HG03135 (cell line): ENCODE data around the gene CSTPP1.

ENCODE experiments used
- ATAC-seq: cut with Tn5 transposase; IDR thresholded peaks from one replicate; pipeline ENCODE4 v1.9.1; 2021; ENCODE audit warnings: mild to moderate bottlenecking, moderate library complexity; ENCODE audit not compliant: unreplicated experiment

Gene CSTPP1

DNA sequence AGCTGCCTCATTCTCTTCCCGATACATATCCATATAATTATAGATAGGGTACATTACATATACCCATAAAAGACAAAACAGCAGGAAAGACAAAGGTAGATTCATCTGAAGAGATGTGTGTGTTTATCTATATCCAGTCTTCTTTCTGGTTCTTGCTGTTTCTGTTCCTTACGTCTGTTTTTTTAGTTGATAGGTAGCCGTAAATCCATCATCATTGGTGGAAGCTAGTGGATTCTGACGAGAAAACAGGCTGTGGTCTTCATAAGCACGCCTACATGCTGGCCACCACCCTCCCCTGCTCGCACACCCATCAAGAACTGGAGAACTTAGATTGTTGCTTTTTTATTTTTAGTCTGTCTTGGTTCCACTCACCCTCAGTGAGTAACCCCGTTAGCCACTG lies 188.5 kb downstream of the CSTPP1 start:
- ATAC-seq: no peak

DNA sequence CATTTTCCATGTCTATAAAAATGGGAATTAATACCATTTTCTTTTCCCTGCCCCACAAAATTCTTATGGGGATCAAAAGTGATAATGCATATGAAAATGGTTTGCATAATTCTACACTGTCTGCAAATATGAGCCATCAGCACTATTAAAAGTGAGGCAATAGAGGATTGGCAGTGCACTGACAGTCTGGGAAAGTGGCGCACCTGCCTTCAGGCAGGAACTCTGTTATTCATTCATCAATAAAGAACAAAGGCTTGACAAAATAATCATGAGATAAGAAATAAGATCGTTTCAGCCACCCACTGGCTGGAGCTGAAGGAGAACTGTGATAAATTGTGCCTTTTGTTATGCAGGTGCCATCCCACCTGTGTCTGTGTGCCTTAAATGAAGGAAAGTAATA lies 190.7 kb downstream of the CSTPP1 start:
- ATAC-seq: no peak

DNA sequence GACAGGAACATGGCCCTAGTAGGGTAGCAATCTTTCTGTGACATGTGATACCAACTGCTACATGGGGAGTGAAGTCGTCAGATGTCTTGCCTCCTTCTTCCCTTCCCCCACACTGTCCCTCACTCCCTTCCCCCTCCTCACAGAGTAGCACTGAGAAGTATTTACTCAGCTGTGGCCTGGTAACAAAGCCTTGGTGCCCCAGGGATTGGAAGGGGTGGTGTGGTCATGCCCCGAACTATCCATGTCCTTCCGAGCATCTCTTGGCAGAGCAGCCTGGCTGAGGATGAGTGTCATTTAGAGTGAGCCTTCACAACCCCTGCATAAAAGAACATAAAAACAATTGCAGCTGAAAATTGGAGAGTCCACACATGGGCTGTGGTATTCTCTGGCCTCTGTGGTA lies 194.0 kb downstream of the CSTPP1 start:
- no peak for ATAC-seq

DNA sequence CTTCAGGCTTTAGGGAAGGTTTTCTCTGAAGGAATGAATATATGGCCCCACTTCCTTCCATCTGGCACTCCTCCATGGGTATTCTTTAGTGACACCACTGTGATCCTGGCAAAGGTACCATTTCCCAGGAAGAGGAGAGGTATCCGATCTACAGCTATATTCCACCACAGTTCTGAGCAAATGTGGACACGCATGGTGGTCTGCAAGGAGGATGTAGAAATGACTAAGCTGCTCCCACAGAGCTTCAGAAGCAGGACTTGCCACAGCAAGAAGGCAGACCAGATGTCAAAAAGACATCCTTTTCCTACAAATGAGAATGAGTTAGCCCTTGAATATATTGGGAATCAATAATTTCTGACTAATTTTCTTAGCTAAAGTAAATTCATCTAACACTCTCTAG lies 194.6 kb downstream of the CSTPP1 start:
- ATAC-seq: no peak

DNA sequence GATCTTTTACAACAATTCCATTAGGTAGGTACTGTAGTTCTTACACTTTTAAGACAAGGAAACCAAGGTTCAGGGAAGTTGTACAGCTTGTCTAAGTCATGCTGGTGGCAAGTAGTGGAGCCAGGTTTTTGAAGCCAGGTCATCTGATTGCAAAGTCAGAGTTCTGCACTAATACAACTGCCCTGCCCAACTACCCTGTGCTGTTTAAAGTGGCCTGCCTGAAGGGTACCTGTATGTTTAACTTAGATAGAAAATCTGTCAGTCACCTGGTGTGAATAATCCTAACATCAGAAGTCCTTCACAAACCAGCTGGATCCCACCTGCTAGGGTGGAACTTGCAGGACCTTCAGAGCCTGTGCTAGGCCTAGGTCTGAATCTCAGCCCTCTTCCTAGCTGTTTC lies 195.9 kb downstream of the CSTPP1 start:
- ATAC-seq: no peak

GRCh38 chr11:47132981-47133380 lies 196.4 kb downstream of the CSTPP1 start:
- no peak for ATAC-seq

- no peak for ATAC-seq
Observed at GRCh38 chr11:47136327-47136726, 199.8 kb downstream of the CSTPP1 start.

- ATAC-seq: no peak
Observed at GRCh38 chr11:47136921-47137320, 200.4 kb downstream of the CSTPP1 start.

DNA sequence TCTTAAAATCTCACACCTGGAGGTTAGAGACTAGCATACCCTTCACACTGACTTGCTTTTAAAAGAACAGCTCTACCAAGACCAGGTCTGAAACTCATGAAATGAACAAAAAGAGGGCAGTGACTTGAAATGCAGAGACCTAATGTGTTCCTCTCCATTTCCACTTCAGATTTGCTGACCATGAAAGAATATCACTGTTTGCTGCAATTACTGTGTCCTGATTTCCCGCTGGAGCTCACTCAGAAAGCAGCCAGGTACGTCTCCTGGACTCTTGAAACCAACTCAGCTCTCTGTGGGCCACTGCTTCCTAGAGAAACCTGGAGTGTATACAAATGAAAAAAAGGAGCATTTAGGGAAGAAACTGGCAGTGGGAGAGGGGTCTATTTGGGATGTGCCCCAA lies 200.9 kb downstream of the CSTPP1 start:
- ATAC-seq: no peak

- ATAC-seq: no peak
Observed at GRCh38 chr11:47139878-47140277, 203.3 kb downstream of the CSTPP1 start.

DNA sequence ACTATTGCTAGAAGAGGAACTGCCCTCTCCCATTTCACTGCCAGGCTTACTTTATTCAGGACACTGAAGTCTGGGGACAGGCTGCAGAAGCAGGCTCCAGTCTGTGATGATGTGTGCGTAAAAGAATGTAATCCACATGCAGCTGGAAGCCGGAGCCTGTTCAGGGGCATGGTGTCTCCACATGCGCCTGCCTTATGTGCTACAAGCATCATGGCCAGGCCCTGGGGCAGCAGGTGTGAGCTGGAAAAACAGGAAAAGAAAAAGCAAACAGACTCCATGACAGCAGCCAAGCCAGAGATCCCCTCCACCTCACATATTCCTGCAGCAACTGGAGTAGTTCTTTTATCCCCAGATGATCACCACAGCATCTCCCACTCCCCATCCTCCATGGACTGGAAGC lies 206.8 kb downstream of the CSTPP1 start:
- no peak for ATAC-seq

GRCh38 chr11:47144541-47144940 lies 208.0 kb downstream of the CSTPP1 start:
- no peak for ATAC-seq

- no peak for ATAC-seq
Observed at GRCh38 chr11:47147250-47147649, 210.7 kb downstream of the CSTPP1 start.

GRCh38 chr11:47147681-47148080 lies 211.1 kb downstream of the CSTPP1 start:
- ATAC-seq: no peak

GRCh38 chr11:47148270-47148669 lies 211.7 kb downstream of the CSTPP1 start:
- ATAC-seq: no peak

DNA sequence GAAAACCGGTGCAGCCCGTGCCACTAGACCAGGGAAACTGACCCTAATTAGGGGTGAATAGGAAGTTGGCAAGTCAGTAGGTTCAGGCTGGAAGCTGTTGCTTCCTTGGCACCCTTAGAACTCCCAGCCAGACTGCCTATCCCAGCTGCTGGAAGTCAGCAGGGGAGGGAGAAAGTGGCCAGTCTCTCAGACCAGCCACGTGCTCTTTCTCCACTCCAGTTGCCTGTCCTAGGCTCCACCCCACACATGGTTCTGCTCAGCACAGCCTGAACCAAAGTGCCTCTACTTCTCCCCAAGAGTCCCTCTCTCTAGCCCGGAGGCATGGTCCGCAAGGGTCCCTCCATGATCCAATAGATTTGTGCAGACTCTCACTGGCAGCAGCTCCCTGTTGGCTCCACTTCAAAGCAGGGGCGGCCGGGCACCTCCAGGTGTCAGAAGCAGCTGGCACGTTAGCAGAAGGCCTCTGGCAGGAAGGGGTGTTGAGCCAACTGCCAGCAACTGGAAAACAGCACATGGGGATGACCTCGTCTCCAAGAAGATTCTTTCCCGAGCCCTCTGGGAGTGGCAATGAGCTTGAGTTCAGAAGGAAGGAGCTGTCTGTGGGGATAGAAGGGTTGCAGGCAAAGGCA lies 212.5 kb downstream of the CSTPP1 start:
- no peak for ATAC-seq

DNA sequence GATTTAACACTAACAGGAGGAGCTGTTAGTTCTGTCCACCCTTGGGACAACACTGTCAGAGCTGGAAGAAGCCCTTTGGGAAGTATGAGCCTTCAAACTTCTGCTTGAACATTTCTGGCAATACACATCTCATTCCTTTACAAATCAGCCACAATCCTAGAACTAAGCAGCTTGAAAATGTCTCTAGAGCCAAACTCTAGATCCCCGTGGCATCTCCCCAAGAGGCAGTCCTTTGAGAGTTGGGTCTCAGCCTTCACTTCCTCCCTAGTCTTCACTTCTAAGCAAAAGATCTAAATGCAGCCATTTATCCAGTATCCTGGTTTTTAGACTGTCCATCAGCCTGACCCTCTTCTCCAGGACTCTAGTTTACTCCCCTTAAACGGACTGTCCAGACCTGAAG lies 213.2 kb downstream of the CSTPP1 start:
- ATAC-seq: no peak

DNA sequence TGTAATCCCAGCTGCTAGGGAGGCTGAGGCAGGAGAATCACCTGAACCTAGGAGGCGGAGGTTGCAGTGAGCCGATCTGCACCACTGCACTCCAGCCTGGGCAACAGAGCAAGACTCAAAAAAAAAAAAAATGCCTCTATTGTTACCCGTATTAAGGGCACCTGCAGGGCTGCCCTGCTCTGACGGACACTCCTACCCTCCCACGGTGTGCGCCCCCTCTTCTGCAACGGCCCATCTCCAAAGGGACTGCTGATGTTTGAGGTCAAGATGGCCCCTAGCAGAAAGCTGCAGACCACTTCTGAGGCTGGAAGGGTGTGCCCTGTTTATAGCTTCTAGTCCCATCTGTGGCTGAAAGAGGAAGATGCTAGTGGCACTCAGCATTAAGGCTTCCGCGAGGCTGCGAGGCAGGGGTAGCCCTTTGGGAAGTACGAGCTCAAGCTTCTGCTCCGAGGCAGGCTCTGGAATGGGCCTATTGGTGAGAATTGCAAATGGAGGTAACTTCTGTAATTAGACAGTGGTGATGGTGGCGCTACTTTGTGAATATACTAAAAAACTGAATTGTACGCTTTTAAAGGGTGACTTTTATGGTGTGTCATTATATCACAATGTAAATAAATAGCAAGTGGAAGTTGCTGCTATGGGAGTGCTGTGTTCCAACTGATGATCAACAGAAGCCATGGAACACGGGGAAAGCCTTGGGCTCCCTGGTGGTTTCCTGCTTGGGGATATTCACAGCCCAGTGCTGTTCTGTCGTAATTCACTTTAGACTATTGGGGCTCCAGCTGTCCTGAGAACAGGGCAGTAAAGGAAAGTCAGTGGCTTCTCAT lies 215.8 kb downstream of the CSTPP1 start:
- ATAC-seq: no peak

- ATAC-seq: no peak
Observed at GRCh38 chr11:47152953-47153950, 216.7 kb downstream of the CSTPP1 start.

DNA sequence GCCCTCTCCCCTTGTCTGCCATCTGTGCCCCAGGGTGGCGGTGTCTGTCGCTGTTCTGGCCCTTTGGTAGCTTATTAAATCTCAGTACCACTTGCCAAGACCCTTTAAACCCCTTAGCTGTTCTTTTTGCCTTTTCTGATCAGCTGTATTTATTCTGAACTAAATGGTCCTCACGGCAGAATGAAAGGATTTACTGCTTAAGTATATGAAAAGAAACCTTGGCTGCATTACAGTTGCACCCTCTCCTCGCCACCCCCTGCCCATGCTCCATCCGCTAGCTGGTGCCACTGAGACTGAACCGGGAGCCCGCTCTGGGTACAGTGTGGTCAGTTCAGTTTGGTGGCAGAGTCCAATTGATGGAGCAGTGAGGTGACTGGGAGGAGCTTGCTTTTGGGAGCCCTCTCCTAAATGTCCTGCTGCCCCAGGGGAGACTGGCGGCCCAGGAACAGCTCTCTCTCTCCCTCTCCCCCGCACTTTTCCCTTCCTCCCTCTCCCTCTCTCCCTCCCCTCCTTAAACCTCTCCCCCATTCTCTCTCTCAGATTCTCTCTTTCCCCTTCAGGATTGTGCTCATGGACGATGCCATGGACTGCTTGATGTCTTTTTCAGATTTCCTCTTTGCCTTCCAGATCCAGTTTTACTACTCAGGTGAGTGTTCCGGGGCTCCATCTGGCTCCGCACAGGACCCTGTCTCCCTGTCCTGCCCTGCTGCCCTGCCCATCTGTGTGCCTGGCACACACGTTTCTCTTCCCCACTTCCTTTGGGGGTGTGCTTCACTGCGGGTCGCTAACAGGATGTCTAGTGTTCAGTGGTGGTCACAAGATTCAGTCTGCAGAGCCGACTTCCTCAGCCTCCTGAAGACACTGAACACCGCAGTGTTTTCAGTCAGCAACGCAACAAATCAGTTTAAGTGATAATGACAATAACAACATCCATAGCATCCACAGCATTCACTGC lies 218.3 kb downstream of the CSTPP1 start:
- ATAC-seq: no peak
